KOPT-K1 (cell line): ENCODE data around the gene LIMA1.
"Not testable (repeated sequence)": the region's sequence is repeated elsewhere in the genome, so short reads cannot be mapped to it uniquely, and the experiment has no call there.

Experiments used
- H3K27ac ChIP-seq: fragments of 200-600 bp; sonication (generic); 2 replicates; pipeline ENCODE4 v1.5.1; 2016; ENCODE audit warnings: antibody characterized with exemption, mild to moderate bottlenecking, low read depth, low read length; ENCODE audit not compliant: poor library complexity, severe bottlenecking
- H3K36me3 ChIP-seq: fragments of 200-600 bp; sonication (generic); 2 replicates; pipeline ENCODE4 v1.5.1; 2017; ENCODE audit warnings: antibody characterized with exemption, mild to moderate bottlenecking, low read length, moderate library complexity; ENCODE audit not compliant: insufficient read depth
- H3K9me3 ChIP-seq: fragments of 200-600 bp; sonication (generic); 2 replicates; pipeline ENCODE4 v1.5.1; 2017; ENCODE audit warnings: antibody characterized with exemption, low read length, mild to moderate bottlenecking; ENCODE audit not compliant: insufficient read depth, poor library complexity, severe bottlenecking

The LIMA1 gene

DNA sequence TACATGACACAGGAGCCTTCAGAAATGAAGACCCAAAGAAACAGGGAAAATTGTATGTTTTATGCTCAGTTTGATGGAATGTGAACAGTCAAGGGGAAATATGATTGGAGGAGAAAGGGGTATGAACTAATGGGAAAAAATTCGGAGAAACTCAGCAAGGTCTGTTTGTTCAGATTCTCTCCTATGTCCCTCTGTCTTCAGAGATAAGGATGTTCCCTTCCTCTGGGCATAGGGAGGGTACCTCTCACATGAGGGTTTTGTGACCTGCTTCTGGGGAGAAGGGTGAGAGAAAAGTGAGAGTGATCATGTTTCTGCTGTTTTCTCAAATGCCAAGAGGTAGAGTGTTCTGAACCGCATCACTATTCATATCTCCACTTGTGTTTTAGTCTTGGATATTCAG, 26.6 kb upstream of the LIMA1 start:
- Histone ChIP-seq H3K36me3 (no peaks in the 10 kb centered on the region), H3K9me3 (no peaks in the 10 kb centered on the region), H3K27ac (no peak overlapping the region)

DNA sequence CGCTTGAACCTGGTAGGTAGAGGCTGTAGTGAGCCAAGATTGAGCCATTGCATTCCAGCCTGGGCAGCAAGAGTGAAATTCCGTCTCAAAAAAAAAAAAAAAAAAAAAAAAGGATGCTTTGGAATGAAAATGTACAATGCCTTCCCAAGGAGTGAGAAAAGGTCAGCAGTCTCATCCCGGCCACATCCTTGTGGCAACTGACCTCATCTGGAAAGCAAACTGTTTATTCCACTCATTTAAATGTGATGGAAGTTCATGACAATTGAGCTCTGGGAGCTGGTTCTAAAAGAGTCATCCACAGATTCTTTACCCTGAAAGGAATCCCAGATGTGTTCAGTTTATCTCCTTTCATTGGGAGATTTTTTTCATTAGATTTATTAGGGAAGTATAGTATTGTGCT, 19.4 kb upstream of the LIMA1 start:
- no peaks in the 10 kb centered on the region for H3K9me3 ChIP-seq
- no peaks in the 10 kb centered on the region for H3K36me3 ChIP-seq
- no peak overlapping the region for H3K27ac ChIP-seq

DNA sequence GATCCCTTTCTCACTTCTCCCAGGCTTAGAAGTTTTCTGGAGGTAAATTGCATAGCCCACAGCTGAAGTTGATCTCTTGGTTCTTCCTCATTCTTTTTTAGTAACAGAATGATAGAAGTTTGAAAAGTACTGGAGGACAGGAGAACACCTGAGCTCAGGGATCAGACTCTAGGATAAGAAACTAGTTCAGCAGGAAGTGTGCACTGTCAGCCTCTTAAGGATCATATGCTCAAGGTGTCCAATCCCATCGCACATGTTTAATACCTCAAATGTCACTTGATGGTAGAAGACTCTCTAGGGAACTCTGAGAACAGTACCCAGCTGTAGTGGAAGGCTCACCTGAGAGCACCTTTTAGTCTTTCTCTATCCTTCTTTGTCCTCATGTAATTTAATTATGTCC, 14.7 kb upstream of the LIMA1 start:
- Histone ChIP-seq H3K27ac (no peak overlapping the region), H3K36me3 (no peaks in the 10 kb centered on the region), H3K9me3 (no peaks in the 10 kb centered on the region)

DNA sequence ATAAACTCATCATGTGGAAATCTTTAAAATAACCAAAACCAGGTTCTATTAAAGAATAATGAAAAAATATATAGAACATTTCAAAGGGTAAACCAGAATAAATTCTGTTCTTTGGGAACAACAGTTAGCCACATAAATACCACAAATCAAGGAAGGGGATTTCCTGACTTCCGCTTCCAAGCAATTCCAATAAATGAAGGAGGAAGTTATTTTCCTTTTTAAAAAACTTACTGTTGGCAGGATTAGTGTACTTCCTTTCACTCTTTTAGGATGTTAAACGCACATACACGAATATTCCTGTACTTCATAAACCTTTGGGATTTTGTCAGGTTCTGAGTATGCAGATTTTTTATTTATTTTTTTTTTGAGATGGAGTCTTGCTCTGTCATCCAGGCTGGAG, 13.7 kb upstream of the LIMA1 start:
- Histone ChIP-seq H3K9me3 (no peaks in the 10 kb centered on the region), H3K36me3 (no peaks in the 10 kb centered on the region), H3K27ac (no peak overlapping the region)

DNA sequence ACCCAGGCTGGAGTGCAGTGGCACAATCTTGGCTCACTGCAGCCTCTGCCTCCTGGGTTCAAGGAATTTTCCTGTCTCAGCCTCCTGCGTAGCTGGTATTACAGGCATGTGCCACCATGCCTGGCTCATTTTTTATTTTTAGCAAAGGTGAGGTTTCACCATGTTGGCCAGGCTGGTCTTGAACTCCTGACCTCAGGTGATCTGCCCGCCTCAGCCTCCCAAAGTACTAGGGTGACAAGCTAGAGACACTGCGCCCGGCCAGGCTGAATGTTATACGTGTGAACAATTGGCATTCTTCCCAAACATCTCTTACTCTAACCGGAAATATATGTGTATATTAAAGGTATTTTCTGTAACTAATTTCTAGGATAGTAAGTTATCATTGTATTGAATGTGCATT, 13.2 kb upstream of the LIMA1 start:
- Histone ChIP-seq H3K36me3 (no peaks in the 10 kb centered on the region), H3K27ac (no peak overlapping the region)

DNA sequence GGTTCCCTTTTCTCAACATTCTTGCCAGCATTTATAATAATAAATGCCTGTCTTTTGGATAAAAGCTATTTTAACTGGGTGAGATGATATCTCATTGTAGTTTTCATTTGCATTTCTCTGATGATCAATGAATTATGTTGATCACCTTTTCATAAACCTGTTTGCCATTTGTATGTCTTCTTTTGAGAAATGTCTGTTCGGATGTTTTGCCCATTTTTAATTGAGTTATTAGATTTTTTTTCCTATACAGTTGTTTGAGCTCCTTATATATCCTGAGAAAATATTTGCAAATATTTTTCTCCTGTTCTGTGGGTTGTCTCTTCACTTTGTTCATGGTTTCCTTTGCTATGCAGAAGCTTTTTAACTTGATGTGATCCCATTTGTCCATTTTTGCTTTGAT, 8.1 kb upstream of the LIMA1 start:
- Histone ChIP-seq H3K9me3 (peaks cover 9% of the 10 kb centered on the region), H3K27ac (no peak overlapping the region), H3K36me3 (no peaks in the 10 kb centered on the region)

More for the DNA sequence above, 13.2 kb upstream of the LIMA1 start:
- H3K9me3 ChIP-seq, result peaks cover 5% of the 10 kb centered on the region

DNA sequence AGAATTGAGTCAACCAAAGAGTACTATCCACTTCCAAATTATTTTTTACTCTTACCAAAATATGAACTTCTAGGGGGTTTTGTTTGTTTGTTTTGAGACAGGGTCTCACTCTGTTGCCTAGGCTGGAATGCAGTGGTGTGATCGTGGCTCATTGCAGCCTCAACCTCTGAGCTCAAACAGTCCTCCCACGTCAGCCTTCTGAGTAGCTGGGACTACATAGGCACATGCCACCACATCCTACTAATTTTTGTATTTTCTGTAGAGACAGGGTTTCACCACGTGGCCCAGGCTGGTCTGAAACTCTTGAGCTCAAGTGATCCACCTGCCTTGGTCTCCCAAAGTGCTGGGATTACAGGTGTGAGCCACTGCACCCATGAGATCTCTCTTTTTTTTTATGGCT, 7.4 kb upstream of the LIMA1 start:
- H3K36me3 ChIP-seq, H3K27ac ChIP-seq, H3K9me3 ChIP-seq: not testable (repeated sequence)

DNA sequence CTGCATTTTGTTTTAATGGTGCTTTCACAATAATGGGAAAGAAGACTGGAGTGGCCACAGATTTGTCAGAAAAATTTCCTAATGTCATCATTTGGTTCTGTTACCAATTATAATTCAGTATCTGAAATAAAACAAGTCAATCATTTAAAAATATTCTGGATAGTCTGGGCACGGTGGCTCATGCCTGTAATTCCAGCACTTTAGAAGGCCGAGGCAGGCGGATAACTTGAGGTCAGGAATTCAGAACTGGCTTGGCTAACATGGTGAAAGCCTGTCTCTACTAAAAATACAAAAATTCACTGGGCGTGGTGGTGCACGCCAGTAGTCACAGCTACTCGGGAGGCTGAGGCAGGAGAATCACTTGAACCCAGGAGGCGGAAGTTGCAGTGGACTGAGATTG, 4.0 kb upstream of the LIMA1 start:
- no peaks in the 10 kb centered on the region for H3K36me3 ChIP-seq
- no peak overlapping the region for H3K27ac ChIP-seq
- H3K9me3 ChIP-seq, result peaks cover 9% of the 10 kb centered on the region

DNA sequence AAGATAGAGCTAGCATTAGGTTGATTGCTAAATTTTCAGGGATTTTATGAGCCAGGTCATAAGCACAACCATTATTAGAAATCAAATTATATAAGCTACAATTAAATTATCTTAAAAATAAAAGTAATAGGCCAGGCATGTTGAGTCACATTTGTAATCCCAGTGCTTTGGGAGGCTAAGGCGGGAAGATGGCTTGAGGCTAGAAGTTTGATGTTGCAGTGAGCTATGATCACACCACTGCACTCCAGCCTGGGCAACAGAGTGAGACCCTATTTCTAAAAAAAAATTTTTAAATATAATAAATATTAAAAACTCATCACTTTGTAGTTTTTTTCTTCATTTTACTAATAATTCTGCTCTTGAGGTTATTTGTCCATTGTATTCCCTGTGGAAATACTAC, 1.9 kb upstream of the LIMA1 start:
- Histone ChIP-seq H3K36me3 (no peaks in the 10 kb centered on the region), H3K27ac (no peak overlapping the region), H3K9me3 (no peaks in the 10 kb centered on the region)

DNA sequence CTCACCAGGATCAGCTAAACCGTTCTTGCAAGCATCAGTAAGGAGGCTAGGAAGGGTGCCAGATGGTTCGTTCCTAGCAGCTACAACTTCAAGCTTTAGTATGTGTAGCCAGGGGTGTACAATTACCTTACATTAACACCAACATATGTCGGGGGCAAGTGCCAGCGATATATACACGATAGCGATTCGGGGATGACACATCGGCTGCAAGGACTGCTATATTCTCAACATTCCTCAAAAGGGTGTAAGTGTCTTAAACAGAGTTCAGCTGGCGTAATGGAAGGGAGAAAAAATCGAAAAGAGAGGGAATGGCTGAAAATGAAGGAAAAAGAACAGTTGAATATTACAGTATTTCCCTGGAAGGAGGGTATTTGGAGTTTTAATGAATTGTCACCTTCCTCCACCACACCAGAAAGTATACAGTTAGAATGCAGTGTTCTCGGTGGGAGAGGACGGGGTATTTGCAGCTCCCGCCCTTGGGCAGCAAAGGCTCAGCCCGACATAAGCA, 545 bp downstream of the LIMA1 start:
- Histone ChIP-seq H3K36me3 (no peaks in the 10 kb centered on the region), H3K27ac (no peak overlapping the region), H3K9me3 (no peaks in the 10 kb centered on the region)

DNA sequence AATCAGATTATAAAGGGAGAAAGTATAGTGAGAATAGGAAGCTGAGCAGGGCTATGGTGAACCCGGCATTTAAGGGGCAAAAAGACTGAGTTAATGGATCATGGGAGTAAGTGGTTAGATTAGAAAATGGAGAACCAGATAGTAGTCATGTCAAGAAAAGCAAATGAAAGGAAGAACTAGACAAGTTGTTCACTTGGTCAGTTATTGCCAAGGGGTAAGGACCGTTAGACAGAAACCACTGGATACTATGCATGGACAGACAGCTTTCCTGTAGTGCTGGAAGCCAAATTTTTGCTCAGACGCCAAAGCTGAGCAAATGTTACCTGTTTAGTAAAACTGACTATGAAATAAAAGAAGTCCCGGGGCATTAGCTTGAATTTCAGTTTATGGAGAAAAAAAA, 3.8 kb downstream of the LIMA1 start:
- no peak overlapping the region for H3K27ac ChIP-seq
- no peaks in the 10 kb centered on the region for H3K9me3 ChIP-seq
- H3K36me3 ChIP-seq, result no peaks in the 10 kb centered on the region

DNA sequence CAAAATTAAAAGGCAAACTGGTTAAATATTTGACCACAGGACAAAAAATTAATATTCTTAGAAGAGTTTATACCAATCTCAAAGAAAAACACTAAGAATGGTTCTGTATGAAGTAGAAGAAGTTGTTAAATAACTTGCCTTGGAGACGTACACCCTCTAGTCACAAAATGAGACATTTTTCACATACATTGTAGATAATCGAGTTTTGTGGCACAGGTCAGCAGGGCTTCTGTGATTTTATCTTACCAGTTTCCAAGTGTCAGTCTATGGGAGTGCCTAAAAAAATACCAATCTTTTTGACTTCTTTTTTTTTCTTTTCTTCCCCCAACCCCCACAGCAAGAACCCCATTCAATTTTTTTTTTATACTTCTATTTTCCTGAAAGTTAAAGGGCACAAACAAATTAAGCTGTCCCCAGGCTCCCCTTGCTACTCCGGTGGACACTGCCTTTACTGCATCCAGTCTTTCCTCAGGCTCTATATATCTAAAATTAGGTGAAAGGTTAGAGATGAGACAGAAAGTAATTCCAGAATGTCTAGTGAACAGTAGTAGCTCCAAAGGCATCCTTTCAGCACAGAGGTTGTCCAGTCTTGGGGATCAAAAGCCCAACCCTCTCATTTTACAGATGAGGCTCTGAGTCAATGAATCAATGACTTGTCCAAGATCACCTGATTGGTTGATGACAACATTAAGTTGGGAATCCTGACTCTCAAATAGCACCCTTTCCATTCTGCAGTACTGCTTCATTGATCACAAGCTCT, 6.2 kb downstream of the LIMA1 start:
- Histone ChIP-seq H3K36me3 (no peaks in the 10 kb centered on the region), H3K27ac (no peak overlapping the region), H3K9me3 (no peaks in the 10 kb centered on the region)

DNA sequence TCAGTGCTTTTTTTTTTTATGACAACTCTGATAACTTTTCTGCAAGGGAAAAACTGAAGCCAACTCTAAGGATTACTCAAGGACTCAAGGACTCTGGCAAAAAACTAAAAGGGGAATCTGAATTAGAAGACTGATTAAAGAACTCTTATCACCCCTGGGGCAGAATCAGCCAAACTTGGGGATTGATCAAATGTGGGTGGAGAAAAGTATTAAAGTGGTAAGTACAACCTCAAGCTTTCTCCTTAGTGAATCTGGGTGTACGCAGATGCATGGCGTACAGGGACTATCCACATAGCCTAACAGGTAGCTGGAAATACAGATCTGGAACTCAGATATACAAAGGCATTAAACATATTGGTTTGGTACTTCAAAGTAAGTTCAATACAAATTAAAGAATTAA, 7.3 kb downstream of the LIMA1 start:
- no peak overlapping the region for H3K27ac ChIP-seq
- no peaks in the 10 kb centered on the region for H3K9me3 ChIP-seq
- no peaks in the 10 kb centered on the region for H3K36me3 ChIP-seq

DNA sequence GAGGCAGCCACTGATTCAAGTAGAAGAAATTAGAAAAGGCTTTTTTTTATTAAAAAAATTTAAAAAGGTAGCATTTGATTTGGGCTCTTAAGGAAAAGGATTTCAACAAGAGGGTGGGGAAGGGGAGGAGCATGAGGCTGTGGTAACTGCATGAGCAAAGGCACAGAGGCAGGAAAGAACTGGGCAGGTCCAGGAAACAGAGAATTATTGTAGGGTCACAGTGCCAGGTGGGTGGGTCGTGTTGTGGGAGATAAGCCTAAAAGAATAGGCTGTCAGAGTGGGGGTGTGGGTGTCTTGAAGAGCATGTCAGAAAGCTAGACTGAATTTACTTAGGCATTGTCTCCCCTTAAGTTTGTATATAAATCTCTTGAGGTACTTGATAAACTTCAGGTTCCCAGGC, 7.8 kb downstream of the LIMA1 start:
- H3K9me3 ChIP-seq, result no peaks in the 10 kb centered on the region
- H3K27ac ChIP-seq, result no peak overlapping the region
- no peaks in the 10 kb centered on the region for H3K36me3 ChIP-seq

DNA sequence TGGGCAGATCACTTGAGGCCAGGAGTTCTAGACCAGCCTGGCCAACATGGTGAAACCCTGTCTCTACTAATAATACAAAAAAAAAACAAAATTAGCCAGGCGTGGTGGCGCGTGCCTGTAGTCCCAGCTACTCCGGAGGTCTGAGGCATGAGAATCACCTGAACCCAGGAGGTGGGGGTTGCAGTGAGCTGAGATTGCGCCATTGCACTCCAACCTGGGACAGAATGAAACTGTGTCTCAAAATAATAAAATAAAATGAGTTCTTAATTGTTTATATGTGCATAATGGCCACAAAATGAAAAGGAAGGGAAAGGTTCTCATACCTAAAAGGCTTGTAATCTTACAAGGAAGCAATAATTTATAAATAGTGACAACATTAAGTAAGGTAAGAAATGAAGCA, 8.2 kb downstream of the LIMA1 start:
- not testable (repeated sequence) for H3K9me3 ChIP-seq, H3K36me3 ChIP-seq, H3K27ac ChIP-seq

DNA sequence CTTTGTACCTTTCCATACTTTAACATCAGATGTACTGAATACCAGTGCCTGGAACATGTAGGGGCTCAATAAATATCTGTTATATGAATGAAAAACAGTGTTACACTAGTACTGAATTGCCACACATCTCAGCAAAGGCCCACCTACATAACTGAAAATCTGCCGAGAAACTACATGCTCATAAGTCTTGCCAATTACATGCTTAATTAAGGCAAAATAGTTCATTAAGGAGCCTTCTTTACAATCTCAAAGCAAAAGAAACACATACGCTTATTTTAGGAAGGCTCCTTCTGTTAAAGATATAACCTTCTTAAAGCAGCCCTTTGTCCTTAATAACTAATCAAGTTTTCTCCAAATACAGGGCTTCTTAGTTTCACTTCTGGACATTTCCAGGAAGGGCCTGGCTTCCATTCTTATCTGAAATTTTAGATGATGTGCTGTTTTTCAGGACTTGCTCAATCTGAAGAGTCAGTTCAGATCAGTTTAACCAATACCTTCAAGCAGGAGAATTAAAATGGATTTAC, 11.5 kb downstream of the LIMA1 start:
- H3K9me3 ChIP-seq, result no peaks in the 10 kb centered on the region
- H3K27ac ChIP-seq, result no peak overlapping the region
- H3K36me3 ChIP-seq, result no peaks in the 10 kb centered on the region
